HG03097 (cell line): ENCODE data around the gene ELOB.

Experiments used
- ATAC-seq: cut with Tn5 transposase; IDR thresholded peaks from one replicate; pipeline ENCODE4 v1.9.1; 2021; ENCODE audit not compliant: unreplicated experiment, low FRiP score

ELOB gene

GRCh38 chr16:2811703-2812471 lies 34.8 kb upstream of the ELOB start:
- no peak for ATAC-seq

DNA sequence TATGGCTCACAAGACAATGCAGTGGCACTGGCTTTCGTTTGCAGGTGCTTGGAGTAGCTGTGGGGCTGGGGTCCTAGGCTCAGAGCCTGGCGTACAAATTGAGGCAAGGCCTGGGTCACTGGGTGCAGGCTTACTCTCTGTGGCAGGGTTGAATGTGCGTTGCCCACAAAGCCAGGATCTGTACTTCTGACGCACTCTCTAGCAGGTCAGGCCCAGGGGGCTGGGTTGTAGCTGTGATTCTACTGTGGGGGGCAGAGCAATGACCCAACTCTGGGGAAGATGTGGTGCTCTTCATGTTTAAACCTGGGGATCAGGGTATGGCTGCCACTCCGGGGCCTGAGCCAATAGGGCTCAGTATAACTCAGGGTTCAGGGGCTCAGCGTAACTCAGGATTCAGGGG lies 33.6 kb upstream of the ELOB start:
- ATAC-seq = no peak

GRCh38 chr16:2809149-2809760 lies 32.2 kb upstream of the ELOB start:
- no peak for ATAC-seq

DNA sequence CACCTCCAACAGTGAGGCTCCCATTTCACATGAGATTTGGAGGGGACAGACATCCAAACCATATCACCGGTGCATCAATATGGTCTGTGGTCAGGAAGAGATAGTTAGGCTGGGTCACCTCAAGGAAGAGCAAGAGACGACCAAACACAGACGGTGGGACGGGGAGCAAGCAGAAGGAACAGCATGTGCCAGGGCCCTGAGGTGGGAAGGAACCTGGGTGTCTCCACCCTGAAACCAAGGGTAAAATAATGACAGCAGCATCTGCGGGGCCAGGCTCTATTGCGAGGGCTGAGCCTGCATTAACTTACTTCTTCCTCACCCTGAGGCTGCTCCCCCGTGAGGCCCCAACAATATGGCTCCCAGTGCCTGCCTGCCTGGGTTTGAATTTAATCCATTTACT lies 31.1 kb upstream of the ELOB start:
- ATAC-seq = no peak

- no peak for ATAC-seq
Measured at GRCh38 chr16:2806286-2806685, 29.2 kb upstream of the ELOB start.

- no peak for ATAC-seq
Measured at GRCh38 chr16:2804728-2805127, 27.6 kb upstream of the ELOB start.

DNA sequence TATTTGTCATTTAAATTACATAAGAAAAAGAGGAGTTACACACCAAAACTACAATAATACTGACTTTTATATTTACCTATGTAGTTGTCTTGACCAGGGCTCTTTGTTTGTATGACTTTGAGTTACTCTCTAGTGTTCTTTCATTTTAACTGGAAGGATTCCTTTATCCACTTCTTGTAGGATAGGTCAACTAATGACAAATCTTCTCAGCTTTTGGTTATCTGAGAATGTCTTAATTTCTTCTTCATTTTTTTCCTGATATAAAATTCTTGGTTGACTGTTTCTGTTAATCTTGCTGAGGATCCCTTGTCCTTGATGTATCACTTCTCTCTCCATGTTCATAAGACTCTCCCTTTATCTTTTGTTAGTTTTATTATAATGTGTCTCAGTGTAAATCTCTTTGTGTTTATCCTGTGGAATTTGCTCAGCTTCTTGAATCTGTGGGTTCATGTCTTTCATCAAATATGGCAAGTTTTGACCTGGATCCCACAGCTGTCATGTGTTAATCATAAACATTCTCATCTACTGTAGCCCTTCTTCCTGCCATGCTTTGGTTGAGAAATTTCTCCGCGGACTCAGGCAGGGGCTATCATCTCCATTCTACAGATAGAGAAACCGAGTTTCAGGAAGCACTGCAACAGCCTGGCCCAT lies 26.6 kb upstream of the ELOB start:
- no peak for ATAC-seq

DNA sequence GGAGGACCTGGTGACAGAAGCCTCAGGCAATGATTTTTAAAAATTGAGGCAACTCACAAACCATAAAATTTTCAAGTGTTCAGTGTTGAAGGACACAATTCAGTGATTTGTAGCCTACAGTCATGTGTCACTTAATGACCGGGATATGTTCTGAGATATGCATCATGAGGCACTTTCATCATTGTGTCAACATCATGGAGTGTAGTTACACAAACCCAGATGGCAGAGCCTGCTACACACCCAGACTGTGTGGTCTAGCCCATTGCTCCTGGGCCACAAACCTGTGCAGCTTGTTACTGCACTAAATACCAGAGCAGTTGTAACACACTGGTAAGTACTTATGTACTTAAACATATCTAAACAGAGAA lies 22.8 kb upstream of the ELOB start:
- no peak for ATAC-seq

GRCh38 chr16:2799205-2799858 lies 22.3 kb upstream of the ELOB start:
- no peak for ATAC-seq

DNA sequence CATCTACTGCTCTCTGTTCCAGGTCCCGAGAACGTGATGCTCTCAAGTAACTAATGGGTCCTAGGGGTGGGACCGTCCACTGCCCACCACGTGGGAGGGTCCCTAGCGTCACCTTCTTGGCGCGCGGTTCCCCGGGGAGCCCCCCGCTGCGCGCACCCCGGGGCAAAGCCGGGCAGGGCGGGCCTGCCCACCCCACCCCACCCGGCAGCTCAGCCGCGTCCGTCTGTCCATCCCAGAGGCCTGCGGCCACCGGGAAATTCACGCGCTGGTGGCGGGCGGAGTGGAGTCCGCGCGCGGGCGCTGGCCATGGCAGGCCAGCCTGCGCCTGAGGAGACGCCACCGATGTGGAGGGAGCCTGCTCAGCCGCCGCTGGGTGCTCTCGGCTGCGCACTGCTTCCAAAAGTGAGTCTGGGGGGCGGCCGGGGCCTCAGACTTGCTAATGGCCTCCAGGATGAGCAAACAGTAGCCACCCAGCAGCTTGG lies 21.7 kb upstream of the ELOB start:
- ATAC-seq = no peak

- no peak for ATAC-seq
Measured at GRCh38 chr16:2795395-2796143, 18.5 kb upstream of the ELOB start.

DNA sequence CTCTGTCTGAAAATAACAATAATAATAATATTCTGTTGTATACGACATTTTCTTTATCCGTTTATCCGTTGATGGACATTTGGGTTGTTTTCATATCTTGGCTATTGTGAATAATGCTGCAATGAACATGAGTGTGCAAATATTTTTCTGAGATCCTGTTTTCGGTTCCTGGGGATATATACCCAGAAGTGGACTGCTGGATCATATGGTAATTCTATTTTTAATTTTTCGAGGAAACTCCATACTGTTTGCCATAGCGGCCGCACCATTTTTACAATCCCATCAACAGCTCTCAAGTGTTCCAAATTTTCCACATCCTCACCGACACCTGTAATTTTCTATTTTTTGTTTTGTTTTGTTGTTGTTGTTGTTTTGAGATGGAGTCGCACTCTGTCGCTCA lies 15.9 kb upstream of the ELOB start:
- ATAC-seq = no peak

DNA sequence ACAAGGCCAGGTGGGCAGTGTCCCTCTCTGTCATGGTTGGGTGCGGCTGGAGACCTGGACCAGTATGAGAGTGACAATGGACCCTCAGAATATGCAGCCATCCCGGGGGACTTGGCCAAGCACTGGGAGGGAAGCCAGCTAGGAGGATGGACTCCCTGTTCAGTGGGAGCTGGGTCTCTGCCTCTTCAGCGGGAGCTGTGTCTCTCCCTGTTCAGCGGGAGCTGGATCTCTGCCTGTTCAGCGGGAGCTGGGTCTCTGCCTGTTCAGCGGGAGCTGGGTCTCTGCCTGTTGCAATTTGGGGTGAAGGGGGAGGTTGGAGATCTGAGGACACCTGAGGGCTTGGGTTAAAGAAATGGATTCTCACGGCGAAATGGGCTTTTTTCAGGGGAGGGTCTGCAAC lies 14.1 kb upstream of the ELOB start:
- no peak for ATAC-seq

- no peak for ATAC-seq
Measured at GRCh38 chr16:2790631-2791030, 13.6 kb upstream of the ELOB start.

- ATAC-seq = no peak
Measured at GRCh38 chr16:2787961-2788360, 10.9 kb upstream of the ELOB start.

- ATAC-seq = no peak
Measured at GRCh38 chr16:2787406-2787805, 10.3 kb upstream of the ELOB start, which contains the start of gene PRSS33. TSS of gene PRSS33 (minus strand) at chr16:2787560. CDS start at chr16:2786547, 1,013 bp downstream.

GRCh38 chr16:2786826-2787151 lies 9.7 kb upstream of the ELOB start:
- no peak for ATAC-seq

DNA sequence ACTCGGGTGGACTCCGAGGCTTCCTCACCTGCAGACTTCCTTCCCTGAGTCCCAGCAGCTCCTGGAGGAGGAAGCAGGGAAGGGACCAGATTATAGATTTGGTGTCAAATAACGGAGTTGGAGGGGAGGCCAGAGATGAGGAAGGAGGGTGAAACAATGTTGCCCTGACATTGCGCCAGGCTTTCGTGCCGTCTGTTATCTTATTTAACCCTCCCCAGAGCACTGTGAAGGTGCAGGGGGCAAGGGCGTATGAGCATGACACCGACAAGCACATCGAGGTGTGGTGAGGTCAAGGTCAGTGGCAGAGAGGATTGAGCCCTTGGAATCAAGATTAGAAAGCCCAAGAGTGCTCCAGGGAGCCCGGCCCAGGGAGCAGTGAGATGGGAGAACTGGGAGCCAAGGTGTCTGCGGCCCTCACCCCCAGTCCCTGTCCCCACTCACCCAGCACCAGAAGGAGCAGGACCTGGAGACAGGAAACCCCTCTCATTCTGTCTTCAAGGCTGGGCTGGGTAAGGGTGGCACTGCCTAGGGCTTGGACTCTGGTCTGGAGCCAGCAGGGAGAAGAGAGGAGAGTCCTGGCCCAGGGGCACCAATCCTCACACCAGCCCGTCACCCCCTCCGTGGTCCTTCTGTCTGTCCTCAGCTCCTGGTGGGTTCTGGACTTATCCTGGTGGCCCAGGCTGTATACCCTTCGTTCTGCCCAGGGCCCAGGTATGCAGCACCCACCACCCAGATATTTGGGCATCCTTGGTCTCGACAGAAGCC lies 9.2 kb upstream of the ELOB start:
- ATAC-seq = no peak

- ATAC-seq = no peak
Measured at GRCh38 chr16:2785101-2785991, 8.3 kb upstream of the ELOB start.
